Activated CD4-positive, alpha-beta T cell treated with anti-CD3 and anti-CD28 coated beads, Interleukin-2, amount 50 U/mL, for 16 hours (primary cell): Measurements from ENCODE around the gene HMCES.
A peak's percentile ranks its signal among the peaks of the same experiment; 100 is the strongest.

Source experiments
- DNase-seq: peaks from one replicate; pipeline ENCODE4 v3.0.0-alpha.2; 2020

Gene HMCES

GRCh38 chr3:129305592-129306091 lies 27.0 kb downstream of the HMCES start:
- DNase-seq = peak; percentile 18

GRCh38 chr3:129308636-129309035 lies 30.0 kb downstream of the HMCES start:
- DNase-seq = peak; percentile 27

DNA sequence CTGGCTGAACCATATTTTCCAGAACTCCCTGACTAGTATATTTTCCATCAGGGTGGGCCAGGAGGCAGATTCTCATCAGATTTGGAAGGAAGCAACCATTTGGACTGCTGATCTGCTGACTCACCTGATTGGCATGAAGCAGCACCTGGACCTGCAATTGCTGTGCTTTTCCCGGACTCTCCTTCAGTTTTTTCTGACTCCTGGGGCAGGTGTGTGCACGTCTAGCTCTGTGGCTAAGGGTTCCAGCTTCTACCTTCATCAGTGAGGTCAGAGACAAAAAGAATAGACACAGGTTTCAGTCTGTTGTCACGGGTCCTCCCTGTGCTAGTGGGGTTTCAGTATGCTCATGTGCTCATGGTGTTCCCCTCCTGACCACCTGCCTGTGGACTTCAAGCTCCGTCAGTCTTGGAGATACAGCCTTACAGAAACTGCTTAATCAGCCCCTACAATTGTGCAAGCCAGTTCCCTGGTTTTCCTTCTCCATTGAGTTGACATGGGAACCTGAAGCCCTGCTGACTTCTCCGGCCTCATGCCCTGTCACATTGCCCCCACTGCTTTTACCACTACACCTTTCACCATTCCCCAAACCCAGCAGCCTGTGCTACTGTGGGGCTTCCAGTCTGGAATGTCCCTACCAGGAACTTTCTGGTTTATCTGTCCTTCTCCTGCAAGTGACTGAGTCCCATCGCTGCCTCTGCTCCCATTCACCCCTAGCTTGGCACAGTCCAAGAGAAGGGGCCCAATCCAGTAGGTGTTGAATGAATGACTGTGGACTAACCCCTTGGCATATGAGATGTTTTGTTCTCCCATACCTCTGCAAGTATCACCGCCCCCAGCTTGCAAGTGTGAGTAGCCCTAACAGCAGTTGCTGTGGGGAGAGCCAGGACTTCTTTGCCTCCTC lies 31.7 kb downstream of the HMCES start:
- no peak for DNase-seq

DNA sequence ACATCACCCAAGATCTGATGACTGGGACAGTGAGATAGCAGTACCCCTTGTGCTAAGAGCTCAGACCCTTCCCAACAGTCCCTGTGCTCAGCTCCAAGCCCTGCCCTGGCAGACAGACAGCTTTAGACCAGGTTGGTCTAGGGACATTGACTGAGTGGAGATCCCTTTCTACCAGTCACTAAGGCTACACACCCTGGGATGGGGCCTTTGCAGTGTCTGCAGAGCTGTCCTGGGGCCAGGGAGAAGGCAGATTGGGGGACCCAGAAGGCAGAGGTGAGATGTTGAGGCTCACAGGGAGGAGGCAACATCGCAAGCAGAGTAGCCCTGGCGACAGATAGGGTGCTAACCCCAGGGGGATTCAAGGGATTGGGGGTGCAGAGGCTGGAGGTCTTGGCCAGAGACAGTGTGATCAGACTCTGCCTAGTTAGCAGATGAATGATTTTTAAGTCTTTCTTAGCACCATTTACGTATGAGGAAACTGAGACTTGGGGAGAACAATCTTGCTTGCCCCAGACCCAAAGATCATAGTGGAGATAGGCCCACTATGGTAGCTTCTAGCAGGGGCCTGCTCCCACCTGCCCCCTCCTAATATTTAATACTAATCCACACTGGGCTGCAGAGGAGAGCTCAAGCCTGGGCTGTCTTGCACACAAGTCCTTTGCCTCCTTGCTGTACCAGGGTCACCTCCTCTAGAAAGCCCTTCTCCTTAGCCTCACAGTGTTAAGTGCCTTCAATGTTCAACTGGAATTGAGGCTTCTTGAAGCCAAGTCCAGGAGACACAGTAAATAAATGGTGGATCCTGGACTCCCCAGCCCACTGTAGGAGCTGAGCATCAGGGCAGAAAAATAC lies 32.6 kb downstream of the HMCES start:
- DNase-seq = no peak

DNA sequence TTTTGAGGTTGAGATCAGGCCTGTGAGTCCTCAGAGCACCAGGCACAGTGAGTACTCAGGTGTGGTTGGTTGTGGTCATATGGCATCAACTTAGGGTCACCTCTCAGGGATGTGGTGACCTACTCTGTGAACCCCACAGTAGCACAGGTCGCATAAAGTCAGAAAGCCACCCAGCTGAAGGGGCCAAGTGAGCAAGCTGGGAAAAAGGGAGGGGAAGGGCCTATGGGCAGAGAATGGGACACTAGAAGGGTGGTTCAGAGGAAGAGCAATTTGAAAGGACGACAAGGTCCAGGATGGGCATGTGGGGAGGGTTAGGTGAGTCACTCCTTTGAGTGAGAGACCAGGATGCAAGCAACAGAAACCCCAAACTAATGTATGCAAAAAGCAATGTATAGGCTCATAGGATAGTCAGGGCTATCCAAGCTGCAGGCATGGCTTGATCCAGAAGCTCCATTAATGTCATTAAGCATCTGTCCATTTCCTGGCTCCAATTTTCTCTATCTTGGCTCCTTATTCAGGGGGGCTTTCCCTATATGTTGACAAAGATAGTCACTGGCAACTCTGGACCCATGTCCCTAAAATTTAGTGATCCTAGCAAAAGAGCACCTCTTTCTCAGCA lies 33.5 kb downstream of the HMCES start:
- no peak for DNase-seq

- DNase-seq = no peak
Measured at GRCh38 chr3:129312671-129313414, 34.2 kb downstream of the HMCES start.

- no peak for DNase-seq
Measured at GRCh38 chr3:129313415-129313664, 34.7 kb downstream of the HMCES start.

GRCh38 chr3:129313665-129314385 lies 35.2 kb downstream of the HMCES start:
- peak; percentile 15 for DNase-seq

DNA sequence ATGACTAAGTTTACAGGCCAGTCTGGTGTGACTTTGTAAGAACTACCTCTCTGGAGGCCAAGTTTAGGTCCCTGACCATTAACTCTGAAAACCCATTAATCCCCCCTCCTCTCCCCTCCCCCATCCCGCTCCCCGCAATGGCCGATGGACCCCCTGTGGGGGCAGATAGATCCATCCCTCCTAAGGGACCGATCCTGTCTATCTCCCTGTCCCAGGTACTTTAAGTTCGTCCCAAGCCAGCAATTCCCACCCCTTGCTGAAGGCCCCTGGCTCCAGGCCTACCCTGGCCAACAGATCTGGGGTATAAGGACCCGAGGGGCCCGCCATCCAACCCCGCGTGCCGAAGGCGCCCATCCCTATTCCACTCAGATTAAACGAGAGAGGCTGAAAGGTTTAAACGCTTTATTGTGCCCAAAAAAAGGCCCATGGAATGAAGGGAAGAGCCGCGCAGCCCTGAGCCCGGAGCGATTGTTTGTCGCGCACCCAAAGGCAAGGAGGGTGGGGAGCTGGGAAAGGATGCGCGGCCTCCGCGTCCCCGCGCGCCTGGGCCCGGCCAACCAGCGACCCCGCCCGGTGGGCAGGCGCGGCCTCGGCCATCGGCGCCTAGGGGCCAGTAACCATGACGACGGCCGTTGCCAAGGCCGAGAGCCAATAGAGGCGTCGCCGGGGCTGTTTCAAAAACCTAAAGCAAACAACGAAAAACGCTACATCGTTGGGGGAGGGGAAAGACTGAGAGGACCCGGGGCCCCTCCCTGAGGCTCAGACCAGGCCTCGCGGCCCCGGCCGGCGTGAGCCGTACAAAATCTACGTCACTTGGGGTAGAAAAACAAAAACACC lies 35.9 kb downstream of the HMCES start:
- DNase-seq = peak; percentile 82

- peak; percentile 24 for DNase-seq
Measured at GRCh38 chr3:129315223-129315997, 36.7 kb downstream of the HMCES start.

- DNase-seq = no peak
Measured at GRCh38 chr3:129315998-129316247, 37.3 kb downstream of the HMCES start.

DNA sequence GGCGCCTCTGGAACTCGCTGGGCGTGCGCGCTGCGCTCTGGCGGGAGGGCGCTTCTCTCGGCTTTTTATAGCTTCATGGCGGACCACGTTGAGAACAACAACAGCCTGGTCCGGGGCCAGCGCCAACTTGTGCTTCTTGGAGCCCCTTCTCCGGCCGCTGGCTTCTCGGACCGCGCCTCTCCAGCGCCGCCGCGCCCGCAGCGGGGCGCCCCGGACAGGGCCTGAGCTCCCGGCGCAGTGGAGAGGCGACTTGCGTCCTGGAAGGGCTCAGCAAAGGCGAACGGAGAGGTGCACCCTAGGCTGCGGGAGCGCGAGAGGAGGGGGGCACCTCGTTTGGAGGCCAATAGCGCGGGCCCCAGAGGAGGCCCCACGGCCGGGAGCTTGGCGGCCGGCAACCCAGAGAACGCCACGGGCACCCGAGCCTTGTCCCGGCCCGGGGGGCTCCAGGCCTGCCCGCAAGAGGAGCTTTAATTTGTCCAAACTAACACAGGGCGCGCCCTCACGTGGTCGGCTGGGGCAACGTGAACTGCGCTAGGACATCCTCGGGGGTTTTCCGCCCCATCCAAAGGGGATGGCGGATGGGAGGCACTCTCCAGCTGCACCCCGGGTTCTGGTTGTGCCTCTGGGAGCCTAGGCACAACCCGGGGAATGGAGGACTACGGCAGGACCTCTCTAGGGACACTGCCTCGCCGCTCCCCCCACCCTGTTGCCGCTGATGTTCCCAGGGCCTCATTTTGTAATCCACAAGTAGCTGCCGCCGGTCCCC lies 37.8 kb downstream of the HMCES start:
- peak; percentile 88 for DNase-seq

DNA sequence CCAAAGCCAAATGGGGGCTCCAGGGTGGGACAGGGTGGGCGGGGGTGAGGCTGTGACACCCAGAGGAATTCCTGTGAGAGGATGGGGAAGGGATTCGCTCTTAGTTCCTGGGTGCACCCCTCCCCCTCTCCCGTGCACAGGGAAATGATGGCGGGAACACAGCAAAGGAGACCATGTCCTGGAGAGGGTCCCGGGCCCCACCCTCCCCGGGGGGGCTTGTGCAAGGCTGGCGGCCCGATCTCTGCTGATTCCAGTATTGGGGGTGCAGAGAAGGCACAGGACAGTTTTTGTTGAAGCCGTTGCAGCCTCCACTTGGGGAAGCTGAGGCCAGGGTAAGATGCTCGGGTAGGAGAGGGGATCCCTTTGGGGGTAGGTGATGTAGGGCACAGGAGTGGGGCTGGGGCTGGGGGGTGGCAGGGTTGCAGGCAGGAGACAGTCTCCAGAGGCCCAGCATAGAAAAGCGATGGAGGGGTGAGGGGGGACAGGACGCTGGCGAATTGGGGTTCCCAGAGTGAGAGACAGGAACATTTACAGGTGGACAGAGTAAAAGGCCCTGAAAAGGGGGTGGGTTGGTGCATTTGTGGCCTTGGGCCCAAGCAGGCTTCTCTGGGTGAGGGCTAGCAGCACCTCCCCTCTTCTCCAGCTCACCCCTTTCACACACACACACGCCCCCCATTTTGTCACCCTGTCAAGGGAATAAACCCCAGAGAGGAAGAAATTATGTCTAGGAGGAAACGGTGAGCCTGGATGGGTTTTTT lies 38.5 kb downstream of the HMCES start:
- no peak for DNase-seq

DNA sequence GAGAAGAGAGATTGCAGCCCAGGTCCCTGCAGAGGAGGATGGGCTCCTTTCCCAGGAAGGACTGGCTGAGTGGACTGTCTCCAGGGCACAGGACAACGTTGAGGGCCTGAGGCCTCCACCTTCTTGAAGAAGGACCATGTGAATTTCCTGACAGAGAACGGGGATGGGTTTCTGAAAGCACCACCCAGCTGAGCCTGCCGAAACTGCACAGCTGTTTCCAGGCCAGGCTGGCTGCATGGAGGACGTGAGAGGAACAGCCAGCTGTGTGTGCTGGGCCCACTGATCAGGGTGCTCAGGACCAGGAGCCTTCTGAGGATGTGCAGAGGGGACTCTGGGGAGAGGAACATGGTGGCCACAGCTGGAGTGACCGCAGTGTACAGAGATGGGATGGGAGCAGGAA lies 39.2 kb downstream of the HMCES start:
- no peak for DNase-seq

DNA sequence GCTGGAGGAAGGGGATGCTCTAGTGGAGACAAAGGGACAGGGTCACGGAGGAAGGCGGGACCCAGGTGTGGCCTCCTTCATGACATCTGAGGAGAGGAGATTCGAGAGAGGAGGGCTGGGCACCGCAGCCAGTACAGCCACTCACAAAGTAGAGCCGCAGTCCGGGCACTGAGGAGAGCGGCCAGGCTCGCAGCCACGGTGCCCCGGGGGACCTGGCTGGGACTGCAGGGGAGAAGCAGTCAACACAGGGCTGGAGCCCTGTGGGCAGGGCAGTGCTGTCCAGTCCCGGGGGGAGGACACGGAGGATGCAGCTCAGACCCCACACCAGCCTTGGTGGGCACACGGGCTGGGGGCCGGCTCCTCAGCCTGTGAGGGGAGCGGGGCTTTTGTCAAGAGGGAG lies 40.3 kb downstream of the HMCES start:
- no peak for DNase-seq

- no peak for DNase-seq
Measured at GRCh38 chr3:129320261-129320660, 41.6 kb downstream of the HMCES start.

DNA sequence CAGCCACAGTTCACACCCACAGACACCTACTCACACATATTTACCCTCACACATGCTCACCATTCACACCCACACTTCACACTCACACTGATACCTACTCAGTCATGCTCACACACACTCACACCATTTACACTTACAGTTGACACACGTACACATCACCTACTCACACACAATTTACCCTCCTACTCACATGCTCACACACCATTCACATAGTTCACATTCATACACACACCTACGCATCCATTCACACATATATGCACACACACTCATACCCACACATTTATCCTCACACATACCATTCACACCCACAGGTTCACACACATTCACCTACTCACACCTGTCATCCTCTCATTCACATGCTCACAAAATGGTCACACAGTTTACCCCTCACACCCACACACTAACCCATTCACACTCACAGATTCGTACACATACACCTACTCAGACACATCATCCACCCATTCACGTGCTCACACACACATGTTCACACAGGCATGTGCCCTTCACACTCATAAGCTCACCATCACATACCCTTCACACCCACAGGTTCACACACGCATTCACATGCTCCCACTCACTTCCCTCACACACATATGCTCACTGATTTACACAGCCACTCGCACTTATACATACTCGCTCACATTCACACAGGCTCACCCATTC lies 42.3 kb downstream of the HMCES start:
- no peak for DNase-seq

GRCh38 chr3:129321887-129322286 lies 43.2 kb downstream of the HMCES start:
- no peak for DNase-seq
